GM21515 (cell line): ENCODE data around the gene VPS52.

Source experiments
- ATAC-seq: cut with Tn5 transposase; IDR thresholded peaks from one replicate; pipeline ENCODE4 v1.9.1; 2021; ENCODE audit not compliant: unreplicated experiment

VPS52 gene, protein sequence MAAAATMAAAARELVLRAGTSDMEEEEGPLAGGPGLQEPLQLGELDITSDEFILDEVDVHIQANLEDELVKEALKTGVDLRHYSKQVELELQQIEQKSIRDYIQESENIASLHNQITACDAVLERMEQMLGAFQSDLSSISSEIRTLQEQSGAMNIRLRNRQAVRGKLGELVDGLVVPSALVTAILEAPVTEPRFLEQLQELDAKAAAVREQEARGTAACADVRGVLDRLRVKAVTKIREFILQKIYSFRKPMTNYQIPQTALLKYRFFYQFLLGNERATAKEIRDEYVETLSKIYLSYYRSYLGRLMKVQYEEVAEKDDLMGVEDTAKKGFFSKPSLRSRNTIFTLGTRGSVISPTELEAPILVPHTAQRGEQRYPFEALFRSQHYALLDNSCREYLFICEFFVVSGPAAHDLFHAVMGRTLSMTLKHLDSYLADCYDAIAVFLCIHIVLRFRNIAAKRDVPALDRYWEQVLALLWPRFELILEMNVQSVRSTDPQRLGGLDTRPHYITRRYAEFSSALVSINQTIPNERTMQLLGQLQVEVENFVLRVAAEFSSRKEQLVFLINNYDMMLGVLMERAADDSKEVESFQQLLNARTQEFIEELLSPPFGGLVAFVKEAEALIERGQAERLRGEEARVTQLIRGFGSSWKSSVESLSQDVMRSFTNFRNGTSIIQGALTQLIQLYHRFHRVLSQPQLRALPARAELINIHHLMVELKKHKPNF

DNA sequence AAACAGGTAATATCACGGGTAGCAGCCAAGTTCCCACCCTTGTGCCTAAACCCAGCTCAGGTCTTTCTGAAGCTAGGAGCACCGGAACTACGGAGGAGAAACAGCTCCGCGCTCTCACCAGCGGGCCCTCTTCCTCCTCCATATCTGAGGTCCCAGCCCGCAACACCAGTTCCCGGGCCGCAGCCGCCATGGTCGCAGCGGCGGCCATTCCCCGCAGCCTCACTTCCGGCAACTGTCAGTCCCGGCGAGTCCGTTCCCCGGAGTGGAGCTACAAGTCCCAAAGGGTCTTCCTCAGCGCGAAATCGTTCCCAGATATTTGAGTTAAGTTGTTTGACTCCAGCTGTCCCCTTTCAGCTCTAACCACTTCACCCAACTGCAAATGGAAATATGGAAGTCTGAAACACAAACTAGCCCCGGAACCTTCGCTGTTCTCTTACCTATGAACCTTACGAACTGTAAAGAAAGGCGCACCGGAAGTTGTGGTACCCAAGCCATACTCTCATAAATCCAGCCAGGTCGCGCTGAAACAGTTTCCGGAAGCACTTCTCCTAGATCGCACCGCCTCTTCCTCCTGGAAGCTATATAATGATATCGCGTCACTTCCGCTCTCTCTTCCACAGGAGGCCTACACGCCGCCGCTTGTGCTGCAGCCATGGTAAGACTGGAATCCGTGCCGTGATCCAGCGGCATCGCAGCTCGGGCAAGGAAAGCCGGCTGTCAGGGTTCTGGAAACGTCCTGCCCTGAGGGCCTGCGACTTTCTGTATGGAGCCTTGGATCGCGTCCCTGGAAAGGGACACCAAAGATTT is at the start of gene VPS52, which contains the start of gene RPS18:
VPS52 (minus strand) TSS at position 409 of the 807 bp plus-strand sequence; CDS start at position 208, 201 bp downstream.
RPS18 (plus strand) TSS at position 608 of the 807 bp plus-strand sequence; CDS start at position 653, 45 bp downstream.
- peak; percentile 70 for ATAC-seq

GRCh38 chr6:33321227-33321626 is 49.6 kb upstream of the VPS52 start:
- ATAC-seq, result no peak

DNA sequence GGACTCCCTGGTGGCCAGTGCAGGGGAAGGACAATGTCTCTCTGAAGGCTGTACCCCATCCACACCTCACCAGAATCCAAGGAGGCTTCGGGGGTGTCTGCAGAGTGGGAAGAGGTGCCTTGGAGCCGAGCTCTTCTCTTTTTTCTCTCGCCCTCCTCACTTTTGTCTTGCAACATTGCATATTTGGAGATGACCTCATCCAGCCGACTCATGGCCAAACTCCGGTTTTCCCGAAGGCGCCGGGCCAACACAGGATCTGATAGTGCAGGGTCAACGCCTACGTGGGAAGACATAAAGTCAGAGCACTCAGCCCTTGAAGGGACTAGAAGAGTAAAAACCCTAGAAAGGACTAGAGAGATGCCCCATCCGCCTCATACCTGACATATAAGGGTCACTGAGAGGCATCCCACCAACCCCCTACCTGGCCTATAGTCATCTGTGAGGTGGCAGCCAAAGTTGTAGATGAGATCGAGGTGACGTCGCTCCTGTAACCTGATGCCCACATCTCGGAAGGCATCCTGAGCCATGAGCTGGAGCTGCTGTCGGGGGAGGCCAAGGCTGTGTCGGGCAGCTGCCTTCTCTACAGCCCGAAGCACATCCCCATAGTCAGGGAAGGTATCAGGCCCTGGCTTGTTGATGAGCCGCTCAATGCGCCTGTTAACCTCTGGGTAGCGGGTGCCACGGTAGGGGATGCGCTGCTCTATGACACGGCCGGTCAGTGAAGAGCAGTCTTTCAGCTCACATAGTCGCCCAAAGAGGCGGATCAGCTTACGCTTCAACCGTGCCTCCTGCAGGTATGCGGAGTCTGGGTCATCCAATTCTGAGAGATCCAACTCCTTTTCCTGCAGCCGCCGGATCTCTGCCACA is 48.9 kb upstream of the VPS52 start:
- ATAC-seq, result no peak

- no peak for ATAC-seq
These were observed 48.3 kb upstream of the VPS52 start for GRCh38 chr6:33319939-33320314.

DNA sequence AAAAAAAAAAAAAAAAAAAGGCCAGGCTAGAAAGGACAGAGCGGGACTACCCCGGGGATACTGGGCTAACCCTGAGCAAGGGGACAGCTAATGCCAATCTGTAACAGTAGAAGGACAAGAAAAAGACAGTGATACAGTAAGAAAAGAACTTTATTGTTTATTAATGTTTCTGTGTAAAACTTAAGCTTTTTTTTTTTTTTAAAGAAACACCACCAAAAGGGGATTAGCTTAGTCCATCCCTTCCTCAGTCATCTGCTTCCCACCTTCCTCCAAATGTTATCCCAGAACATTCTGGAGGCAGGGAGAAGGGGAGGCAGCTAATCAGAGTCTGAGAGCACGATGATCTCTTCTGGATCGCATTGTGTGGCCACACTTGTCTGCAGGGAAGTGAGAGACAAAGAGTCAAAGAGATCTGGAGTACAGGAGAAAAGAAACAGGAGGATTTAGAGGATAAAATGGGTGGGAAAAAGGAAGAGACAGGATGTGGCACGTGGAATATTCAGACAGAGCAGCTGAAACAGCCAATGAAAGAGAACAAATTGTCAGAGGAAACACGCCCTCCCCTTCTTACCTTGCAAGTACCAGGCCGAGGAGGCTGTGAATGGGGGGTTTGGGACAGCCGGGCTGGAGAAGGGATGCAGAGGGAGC is 46.9 kb upstream of the VPS52 start:
- ATAC-seq, result no peak

DNA sequence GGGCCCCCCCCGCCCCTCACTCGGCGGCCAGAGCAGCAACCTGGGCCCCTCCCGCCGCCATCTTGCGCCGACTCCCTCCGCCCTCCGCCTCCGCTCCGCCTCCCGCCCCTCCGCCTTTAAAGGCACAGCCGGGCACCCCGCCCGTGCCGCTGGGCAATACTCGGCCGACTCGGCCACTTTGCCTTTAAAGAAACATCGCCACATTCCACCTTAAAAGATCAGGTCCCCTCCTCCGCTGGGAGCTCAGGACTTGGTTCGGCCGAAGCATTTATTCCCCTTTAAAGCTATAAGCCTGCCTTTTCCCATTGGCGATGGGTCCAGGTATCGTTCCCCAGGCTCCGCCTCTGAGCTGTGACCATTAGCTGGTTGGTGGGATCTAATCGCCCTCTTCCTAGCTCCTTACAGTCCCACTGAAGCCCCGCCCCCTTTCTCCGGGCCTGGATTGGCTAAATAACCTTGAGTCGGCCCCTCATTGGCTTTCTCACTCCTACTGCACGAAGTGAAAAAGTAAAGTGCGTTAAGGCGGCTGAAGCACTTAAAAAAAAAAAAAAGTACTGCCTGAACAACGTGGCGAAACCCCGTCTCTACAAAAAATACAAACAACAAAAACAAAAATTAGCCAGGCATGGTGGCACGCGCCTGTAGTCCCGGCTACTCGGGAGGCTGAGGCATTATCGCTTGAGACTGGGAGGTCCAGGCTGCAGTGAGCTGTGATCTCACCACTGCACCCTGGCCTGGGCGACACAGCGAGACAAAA is 46.2 kb upstream of the VPS52 start, which contains the start of gene ZBTB22:
ZBTB22 (minus strand) TSS at position 76 of the 757 bp plus-strand sequence. CDS start 828 bp downstream, outside the sequence.
- peak; percentile 42 for ATAC-seq

DNA sequence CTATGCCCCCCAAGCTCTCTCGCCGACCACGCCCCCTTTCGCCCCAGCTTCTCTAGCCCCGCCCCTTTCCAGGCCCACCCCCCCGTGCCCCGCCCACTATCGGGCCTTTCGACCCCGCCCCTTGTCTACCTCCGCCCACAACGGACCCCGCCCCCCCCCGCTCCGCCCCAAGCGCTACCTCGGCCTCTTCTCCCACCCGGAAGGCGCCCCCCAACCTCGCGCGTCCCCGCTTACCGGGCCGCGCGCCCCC is 45.7 kb upstream of the VPS52 start:
- no peak for ATAC-seq

DNA sequence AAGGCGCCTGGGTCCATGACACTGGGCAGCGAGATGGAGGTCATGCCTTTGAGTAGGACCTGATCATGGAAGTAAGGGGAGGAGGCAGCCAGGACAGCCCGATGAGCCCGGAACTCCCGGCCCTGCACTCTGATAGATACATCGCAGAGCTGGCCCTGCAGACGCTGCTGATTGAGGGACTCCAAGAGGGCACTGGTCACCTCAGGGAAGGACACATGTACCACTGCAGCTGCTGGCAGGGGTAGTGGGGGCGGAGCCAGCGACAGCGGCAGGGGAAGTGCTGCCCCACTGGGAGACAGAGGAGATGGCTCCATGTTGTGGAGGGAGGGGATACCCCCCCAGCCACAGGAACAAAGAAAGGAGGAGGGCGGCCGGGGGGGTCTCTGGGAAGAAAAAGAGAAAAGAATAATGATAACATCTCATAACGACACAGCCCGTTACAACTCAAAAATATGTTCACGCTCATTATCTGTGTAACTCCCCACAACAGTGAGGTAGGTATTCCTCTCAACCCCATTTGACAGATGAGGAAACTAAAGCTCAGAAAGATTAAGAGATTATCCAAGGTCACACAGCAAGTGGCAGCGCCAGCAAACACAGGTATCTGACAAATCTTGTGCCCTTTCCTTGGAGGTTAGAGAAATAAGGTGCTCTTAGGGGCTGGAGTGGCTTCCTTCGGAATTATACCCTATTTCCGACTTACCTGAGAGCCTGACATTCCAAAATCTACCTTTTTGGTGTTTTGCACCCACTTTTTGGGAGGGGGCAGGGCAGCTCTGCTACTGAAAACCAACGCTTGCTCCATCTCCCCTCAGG is 45.1 kb upstream of the VPS52 start:
- no peak for ATAC-seq

GRCh38 chr6:33315793-33316602 is 44.3 kb upstream of the VPS52 start:
- ATAC-seq, result no peak

GRCh38 chr6:33314943-33315792 is 43.5 kb upstream of the VPS52 start:
- ATAC-seq, result no peak

DNA sequence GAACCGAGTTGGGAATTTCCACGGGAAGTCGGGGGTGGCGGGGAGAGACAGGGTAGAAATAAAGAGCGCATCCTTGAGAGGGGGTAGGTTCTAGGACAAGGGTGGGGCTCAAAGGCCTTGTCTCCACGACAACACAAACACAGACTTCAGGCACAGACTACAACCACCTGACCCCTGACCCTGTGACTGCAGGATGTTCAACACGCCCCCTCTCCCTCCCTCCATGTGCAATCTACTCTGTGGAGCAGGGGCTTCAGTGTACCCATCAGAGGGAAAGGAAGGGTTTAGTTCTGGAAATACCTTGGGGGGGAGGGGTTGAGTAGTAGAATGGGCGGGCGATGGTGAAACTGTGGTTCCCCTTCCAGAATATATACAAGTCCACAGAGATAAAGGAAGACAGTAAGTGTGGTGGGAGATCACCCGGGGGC is 42.9 kb upstream of the VPS52 start:
- ATAC-seq, result no peak

GRCh38 chr6:33313709-33314514 is 42.2 kb upstream of the VPS52 start, which contains the start of gene TAPBP:
TAPBP (minus strand) TSS chr6:33314078; CDS start chr6:33314041, 37 bp downstream.
- peak; percentile 34 for ATAC-seq

GRCh38 chr6:33313105-33313708 is 41.5 kb upstream of the VPS52 start:
- peak; percentile 1 for ATAC-seq

DNA sequence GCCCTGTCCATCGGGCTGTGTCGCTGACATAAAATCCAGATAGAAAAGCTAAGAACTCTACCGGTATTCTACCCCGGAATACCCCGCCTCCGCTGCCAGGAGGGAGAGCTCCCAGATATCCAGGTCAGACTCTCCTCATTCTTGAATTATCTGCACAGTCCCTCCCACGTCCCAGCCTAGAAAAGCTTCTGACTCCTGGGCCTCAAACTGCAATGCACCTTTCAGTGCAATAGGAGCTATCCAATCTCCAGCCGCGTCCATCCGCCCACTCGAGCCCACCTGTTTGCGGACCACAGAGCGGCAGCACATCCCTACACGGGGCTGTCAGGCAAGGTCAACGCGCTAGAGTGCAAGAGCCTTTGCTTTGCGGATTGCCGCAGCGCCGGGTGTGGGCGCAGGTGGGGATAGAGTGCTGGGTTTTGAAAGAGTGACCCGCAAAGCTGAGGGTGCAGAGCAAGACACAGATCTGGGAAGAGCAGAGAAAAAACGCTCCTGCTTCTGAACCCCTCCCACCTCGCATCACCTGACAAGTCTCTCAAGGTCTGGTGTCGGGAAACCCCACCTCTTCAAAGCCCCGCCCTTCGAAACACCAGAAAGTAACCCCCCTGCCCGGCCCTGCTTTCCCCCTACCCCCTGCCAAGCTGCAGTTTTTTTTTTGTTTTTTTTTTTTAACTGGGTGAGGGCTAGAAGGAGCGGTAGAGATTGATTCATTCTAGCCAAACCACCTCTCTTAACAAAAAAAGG is 40.9 kb upstream of the VPS52 start:
- ATAC-seq, result peak; percentile 28

DNA sequence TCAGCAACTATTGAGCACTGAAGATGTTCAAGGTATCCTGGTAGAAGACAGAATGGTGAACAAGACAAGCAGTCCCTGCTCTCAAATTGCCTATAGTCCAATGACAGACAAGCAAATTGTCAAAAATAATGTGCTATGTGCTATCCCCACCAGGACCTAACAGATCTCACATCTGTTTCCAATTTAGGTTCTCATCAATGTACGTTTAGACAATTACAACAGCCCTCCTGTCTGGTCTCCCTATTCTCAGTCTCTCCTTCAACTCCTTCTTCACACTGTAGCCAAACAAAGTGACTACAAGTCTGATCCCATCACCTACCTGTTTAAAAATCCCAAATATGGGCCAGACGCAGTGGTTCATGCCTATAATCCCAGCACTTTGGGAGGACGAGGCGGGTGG is 34.7 kb upstream of the VPS52 start:
- no peak for ATAC-seq
